ENCODE results near the gene NMBR.
"Not testable (repeated sequence)": the region's sequence is repeated elsewhere in the genome, so short reads cannot be mapped to it uniquely, and the experiment has no call there.

Gene NMBR

DNA sequence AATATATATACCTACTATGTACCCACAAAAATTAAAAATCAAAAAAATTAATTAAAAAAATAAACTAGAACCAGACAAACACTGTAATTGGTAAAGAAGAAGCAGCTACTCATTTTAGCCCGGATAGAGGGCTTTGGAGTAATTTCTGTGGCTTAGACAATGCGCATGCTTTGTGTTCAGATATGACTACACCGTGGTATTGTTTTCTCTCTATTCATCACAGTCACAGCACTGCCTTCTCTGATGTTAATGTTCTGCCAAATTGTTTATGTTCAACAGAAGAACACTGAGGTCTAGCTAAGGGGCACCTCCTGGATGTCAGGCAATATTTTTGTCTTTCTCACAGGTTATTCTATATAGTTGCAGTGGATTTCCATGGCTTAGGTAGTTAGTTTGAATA lies 91.7 kb downstream of the NMBR start:
- ATAC-seq = peak in 1 of 2 donors; percentile 41

DNA sequence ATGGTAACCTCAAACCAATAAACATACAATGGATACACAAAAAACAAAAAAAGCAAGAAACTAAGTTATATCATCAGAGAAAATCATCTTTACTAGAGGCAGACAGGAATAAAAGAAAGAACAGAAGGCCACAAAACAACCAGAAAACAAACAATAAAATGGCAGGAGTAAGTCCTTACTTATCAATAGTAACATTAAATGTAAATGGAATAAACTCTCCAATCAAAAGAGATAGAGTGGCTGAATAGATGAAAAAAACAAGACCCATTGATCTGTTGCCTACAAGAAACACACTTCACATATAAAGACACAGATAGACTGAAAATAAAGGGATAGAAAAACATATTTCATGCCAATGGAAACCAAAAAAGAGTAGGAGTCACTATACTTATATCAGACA lies 95.5 kb downstream of the NMBR start:
- ATAC-seq = no peak

DNA sequence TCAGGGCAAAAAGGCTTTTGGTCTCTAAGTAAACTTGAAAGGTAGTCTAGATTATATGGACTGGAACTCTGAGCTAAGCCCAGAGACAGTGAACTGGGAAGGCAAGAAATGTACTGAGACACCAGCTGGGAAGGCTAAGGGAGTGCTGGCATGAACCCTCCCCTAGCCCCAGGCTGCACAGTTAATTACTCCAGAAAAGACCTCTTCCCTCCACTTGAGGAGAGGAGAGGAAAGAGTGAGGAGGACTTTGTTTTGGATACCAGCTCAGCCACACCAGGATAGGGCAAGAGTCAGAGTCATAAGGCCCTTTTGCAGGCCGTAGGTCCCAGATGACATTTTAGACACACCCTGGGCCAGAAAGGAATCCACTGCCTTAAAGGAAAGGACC lies 98.3 kb downstream of the NMBR start:
- no peak for ATAC-seq

DNA sequence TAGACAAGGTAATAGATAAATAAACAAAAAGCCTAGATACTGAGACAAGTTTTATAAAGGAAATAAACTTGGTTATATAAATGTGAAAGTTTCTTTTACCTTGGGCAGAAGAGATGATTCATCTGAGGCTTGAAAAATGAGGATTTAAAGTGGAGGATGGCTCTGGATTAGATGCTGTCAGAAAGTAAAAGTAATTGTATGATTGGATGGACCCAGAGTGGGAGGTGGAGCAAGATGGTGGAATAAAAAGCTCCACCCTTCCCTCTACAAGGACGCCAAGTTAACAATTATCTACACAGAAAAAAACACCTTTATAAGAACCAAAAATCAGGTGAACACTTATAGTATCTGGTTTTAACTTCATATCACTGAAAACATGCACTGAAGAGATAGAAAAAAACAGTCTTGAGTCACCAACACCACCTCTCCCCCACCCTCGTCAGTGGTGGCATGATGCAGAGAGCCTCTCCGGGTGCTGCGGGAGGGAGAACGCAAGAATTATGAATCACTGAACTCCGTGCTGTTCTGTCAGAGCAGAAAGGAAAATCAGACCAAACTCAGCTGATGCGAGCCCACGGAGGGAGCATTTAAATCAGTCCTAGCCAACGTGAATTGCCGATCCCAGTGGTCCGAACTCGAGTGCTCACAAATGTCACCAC lies 98.9 kb downstream of the NMBR start:
- ATAC-seq = no peak

DNA sequence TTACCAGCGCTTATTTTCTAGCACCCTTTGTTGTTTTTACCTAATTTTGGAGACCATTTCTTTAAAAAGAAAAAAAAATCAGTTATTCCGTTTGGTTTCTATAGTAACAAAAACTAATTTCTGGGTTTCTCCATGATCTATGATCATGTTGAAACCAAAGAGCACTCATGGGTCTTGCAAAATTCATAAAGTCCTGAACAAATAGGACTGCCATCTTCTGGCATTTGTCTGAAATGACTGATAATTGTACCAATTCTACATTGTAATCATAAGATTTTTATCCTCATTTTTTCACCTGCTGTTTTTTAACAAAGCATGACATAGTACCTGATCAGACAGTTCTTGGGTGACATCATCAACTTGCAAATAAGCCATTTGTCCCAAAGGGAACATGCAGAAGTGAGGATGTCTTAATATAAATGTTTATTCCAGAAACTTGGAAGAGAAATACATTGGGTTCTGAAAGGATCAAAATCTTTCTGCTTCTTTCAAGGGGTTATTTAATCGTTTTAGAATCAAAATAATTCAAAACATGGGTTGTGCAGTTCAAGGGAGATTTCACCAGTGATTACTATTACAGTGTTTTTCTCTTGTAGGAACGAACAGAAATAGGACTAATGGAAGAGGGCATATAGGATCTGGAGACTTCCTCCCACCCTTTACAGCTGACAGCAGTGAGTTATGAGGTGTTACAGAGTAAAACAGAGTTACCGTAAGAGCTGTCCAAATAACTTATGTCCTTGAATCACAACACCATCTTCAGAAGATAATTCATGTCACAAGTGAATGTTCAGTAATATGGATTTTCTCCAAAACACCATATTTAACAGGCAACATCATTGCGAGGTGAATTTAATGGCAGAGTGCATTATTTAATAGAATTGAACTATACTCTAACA lies 101.3 kb downstream of the NMBR start:
- ATAC-seq = no peak

DNA sequence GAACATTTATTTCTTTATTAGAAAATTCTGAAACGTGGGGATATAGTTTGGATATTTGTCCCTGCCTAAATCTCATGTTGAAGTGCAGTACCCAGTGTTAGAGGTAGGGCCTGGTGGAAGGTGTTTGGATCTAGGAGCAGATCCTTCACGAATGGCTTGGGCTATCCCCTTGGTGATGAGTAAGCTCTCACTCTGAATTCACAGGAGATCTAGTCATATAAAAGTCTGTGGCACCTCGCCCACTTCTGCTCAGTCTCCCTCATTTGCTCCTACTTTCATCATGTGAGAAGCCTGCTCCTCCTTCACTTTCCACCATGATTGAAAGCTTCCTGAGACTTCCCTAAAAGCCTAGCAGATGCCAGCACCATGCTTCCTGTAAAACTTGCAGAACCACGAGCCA lies 111.0 kb downstream of the NMBR start:
- ATAC-seq = no peak

DNA sequence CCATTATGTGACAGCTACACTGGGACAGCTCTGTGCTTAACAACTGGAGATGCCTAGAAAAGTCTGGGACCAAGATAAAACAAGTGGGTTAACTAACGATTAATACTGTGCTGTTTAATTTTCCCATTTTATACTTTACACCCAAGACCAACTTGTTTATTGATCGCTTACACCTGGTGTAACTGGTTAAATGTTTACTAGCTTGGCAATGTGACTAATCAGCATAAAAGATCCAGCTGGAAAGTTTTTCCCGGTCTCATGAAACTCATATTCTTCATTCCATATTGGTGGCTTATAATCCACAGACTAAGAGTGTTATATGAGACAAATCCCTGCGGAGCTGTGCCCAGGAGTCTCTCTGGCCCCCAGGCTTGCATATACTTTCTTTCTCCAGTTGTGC lies 115.9 kb downstream of the NMBR start:
- no peak for ATAC-seq

DNA sequence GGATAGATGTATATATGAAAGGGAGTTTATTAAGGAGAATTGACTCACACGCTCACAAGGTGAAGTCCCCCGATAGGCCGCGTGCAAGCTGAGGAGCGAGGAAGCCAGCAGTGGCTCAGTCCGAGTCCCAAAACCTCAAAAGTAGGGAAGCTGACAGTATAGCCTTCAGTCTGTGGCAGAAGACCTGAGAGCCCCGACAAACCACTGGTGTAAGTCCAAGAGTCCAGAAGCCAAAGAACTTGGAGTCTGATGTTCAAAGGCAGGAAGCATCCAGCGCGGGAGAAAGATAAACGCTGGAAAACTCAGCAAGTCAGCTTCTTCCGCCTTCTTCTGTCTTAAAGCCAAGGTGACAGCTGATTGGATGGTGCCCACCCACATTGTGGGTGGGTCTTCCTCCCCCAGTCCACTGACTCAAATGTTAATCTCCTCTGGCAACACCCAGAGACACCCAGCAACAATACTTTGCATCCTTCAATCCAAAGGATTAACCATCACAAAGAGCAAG lies 116.8 kb downstream of the NMBR start:
- ATAC-seq = no peak

DNA sequence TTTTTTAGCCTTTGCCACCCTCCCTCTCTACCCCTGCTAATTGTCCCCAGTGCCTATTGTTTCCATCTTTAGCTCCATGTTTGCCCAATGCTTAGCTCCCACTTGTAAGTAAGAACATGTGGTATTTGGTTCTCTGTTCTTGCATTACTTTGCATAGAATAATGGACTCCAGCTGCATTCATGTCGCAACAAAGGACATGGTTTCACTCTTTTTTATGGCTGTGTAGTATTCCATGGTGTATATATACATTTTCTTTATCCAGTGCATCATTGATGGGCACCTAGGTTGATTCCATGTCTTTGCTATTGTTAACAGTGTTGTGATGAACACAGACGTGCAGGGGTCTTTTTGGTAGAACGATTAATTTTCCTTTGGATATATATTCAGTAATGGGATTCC lies 118.4 kb downstream of the NMBR start:
- no peak for ATAC-seq

DNA sequence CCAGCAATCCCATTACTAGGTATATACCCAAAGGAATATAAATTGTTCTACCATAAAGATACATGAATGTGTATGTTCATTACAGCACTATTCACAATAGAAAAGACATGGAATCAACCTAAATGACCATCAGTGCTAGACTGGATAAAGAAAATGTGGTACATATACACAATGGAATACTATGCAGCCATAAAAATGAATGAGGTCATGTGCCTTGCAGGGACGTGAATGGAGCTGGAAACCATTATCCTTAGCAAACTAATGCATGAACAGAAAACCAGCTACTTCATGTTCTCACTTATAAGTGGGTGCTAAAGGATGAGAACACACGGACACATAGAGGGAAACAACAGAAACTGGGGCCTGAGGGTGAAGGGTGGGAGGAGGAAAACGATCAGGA lies 119.1 kb downstream of the NMBR start:
- not testable (repeated sequence) for ATAC-seq

DNA sequence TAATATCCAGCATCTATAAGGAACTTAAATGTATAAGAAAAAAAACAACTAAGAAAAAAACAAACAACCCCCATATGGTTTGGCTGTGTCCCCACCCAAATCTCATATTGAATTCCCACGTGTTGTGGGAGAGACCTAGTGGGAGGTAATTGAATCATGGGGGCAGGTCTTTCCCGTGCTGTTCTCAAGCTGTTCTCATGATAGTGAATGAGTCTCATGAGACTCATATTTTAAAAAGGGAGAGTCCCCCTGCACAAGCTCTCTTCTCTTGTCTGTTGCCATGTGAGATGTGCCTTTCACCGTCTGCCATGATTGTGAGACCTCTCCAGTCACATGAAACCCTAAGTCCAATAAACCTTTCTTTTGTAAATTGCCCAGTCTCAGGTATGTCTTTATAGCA lies 119.8 kb downstream of the NMBR start:
- ATAC-seq = no peak

DNA sequence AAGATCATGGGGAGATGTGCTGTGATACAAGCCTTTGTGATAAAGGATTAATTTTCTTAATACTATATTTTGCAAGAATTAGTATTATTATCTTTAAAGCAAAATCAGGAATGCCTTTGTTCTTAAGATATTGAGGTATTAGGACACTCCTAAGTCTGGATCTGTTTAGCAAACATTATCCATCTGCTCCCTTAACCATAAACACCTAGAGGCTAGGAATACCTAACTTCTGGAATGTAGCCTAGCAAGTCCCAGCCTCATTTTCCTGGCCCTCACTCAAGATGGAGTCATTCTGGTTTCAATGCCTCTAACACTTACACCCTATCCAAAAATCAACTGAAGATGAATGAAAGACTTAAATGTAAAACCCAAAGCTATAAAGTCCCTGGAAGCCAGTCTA lies 120.5 kb downstream of the NMBR start:
- ATAC-seq = no peak
